NCI-H2081 treated with DMSO at 0.1 percent for 48 hours (cell line): Measurements from ENCODE around the gene SLC35B4.
"Not testable (repeated sequence)": the region's sequence is repeated elsewhere in the genome, so short reads cannot be mapped to it uniquely, and the experiment has no call there.

Experiments
- DNase-seq: peaks from one replicate; lab custom pipeline; 2025; lab: John Stamatoyannopoulos, UW

Gene SLC35B4

GRCh38 chr7:134331393-134331792, 14.7 kb upstream of the SLC35B4 start:
- no peak for DNase-seq

- no peak for DNase-seq
Observed at GRCh38 chr7:134330974-134331373, 14.2 kb upstream of the SLC35B4 start.

GRCh38 chr7:134329614-134330346, 13.1 kb upstream of the SLC35B4 start:
- DNase-seq = no peak

- no peak for DNase-seq
Observed at GRCh38 chr7:134328900-134329299, 12.2 kb upstream of the SLC35B4 start.

- DNase-seq = no peak
Observed at GRCh38 chr7:134327896-134328295, 11.2 kb upstream of the SLC35B4 start.

GRCh38 chr7:134324107-134324506, 7.4 kb upstream of the SLC35B4 start:
- no peak for DNase-seq

- no peak for DNase-seq
Observed at GRCh38 chr7:134320201-134320600, 3.5 kb upstream of the SLC35B4 start.

- no peak for DNase-seq
Observed at GRCh38 chr7:134318443-134318842, 1.7 kb upstream of the SLC35B4 start.

GRCh38 chr7:134317434-134317833, 704 bp upstream of the SLC35B4 start:
- DNase-seq = no peak

- no peak for DNase-seq
Observed at GRCh38 chr7:134315679-134316538, 821 bp downstream of the SLC35B4 start.

GRCh38 chr7:134313543-134313942, 3.2 kb downstream of the SLC35B4 start:
- no peak for DNase-seq

- no peak for DNase-seq
Observed at GRCh38 chr7:134312717-134313116, 4.0 kb downstream of the SLC35B4 start.

GRCh38 chr7:134311807-134312206, 4.9 kb downstream of the SLC35B4 start:
- no peak for DNase-seq

- no peak for DNase-seq
Observed at GRCh38 chr7:134308548-134308947, 8.2 kb downstream of the SLC35B4 start.

- DNase-seq = no peak
Observed at GRCh38 chr7:134307320-134307719, 9.4 kb downstream of the SLC35B4 start.

- no peak for DNase-seq
Observed at GRCh38 chr7:134302120-134302519, 14.6 kb downstream of the SLC35B4 start.

- no peak for DNase-seq
Observed at GRCh38 chr7:134301592-134301991, 15.1 kb downstream of the SLC35B4 start.

GRCh38 chr7:134300988-134301387, 15.7 kb downstream of the SLC35B4 start:
- no peak for DNase-seq

- peak; percentile 40 for DNase-seq
Observed at GRCh38 chr7:134298902-134299683, 17.6 kb downstream of the SLC35B4 start.

- no peak for DNase-seq
Observed at GRCh38 chr7:134297489-134297888, 19.2 kb downstream of the SLC35B4 start.

GRCh38 chr7:134295982-134296381, 20.7 kb downstream of the SLC35B4 start:
- not testable (repeated sequence) for DNase-seq

- DNase-seq = no peak
Observed at GRCh38 chr7:134293002-134293740, 23.6 kb downstream of the SLC35B4 start.
